Measurements from ENCODE around the gene C13orf42.
"Not testable (repeated sequence)": the region's sequence is repeated elsewhere in the genome, so short reads cannot be mapped to it uniquely, and the experiment has no call there.

The C13orf42 gene

GRCh38 chr13:51122868-51123566 lies 11.9 kb upstream of the C13orf42 start:
- DNase-seq (ENCODE audit: low read depth in 1 of 2, low spot score in 1 of 2): no peak

DNA sequence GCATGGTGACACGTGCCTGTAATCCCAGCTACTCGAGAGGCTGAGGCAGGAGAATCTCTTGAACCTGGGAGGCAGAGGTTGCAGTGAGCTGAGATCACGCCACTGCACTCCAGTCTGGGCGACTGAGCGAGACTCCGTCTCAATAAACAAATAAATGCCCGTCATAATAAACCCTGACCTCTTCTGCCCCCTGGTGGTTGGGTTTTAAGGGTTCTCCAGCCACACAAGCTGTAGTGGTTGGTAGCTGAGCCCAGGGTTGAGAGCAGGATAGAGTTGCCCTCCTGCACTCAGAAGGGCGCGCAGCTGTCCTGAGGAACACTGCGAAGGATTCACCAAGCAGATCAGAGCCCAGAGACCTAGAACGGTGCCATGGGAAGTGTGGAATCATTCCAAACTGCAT lies 9.8 kb upstream of the C13orf42 start:
- DNase-seq (ENCODE audit: low read depth in 1 of 2, low spot score in 1 of 2): not testable (repeated sequence)

- DNase-seq (ENCODE audit: low read depth in 1 of 2, low spot score in 1 of 2): no peak
Measured at GRCh38 chr13:51118809-51119431, 7.8 kb upstream of the C13orf42 start.

DNA sequence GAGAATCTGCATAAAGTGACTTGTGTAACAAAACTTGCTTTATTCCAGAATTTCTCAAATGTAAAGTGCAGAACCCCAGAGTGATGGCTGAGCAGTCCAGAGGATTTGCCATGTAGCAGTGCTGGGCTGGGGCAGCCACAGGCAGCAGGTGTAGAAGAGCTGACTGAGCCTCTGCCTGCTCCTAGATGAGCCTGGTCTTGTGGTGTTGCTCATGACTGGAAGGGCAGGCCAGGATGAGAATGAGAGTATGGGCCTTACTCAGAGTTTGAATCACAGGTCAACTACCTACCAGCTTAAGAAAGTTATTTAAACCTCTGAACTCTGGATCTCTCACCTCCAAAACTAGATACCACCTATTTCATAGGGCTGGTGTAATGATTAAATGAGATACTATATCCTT lies 2.9 kb upstream of the C13orf42 start:
- no peak for DNase-seq (ENCODE audit: low read depth in 1 of 2, low spot score in 1 of 2)

DNA sequence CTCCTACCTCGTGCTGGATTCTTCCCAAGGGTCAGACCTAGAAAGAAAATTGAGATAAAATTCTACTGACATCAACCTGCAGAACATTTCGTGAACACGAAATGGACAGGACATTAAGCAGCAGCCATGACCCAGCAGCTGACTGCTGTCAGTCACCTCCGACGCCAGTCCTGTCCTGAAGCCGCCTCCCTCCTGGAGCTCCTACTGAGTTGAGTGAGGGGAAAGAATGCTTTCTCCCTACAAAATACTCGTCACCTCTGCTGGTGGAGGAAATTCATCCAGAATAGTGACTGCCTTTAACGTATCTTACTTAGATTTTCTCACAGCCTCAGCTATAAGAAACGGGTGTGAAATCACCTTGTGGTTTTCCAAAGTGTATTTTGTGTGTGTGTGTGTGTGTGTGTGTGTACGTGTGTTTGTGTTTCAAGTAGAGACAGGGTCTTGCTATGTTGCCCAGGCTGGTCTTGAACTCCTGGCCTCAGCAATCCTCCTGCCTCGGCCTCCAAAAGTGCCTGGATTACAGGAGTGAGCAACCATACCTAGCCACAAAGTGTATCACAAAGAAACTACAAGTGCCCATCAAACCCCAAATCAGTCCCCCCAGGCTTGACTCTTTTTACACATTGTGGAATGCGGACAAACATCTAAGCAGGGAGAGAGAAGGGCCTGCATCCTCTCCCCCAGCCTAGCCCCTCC lies 2.3 kb upstream of the C13orf42 start:
- no peak for DNase-seq (ENCODE audit: low read depth in 1 of 2, low spot score in 1 of 2)

- no peak for DNase-seq (ENCODE audit: low read depth in 1 of 2, low spot score in 1 of 2)
Measured at GRCh38 chr13:51112771-51113170, 1.7 kb upstream of the C13orf42 start.

DNA sequence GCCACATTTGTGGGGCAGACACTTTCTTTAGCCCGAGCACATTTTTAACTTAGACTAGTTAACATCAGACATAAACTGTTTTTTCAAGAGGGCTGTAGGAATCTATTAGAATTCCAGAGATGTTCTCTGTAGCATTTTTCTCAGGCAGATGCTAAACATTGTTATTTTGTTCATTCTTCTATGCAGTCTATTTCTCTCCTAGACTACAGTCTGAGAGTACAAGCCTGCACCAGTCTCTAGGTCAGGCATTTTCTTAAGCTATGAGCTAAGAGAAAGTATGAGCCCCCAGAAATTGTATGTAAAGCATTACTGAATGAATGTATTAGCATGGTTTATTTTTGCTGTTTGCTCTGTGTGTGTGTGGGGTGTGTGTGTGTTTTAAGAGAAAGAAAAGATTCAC lies 923 bp upstream of the C13orf42 start:
- no peak for DNase-seq (ENCODE audit: low read depth in 1 of 2, low spot score in 1 of 2)

DNA sequence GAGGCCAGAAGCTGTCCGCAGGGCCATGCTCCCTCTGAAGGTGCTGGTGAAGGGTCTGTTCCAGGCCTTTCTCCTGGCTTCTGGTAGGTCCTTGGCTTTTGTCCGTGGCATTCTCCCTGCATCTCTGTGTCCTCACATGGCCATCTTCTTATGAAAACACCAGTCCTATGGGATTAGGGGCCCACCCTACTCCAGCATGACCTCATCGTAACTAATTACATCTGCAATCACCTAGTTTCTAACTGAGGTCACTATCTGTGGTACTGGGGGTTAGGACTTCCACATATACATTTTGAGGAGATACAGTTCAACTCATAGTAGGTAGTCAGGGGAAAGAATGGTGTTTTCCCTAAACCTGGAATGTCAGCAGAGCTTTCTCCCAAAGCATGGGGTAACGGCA lies 3.1 kb downstream of the C13orf42 start:
- DNase-seq (ENCODE audit: low read depth in 1 of 2, low spot score in 1 of 2): no peak

DNA sequence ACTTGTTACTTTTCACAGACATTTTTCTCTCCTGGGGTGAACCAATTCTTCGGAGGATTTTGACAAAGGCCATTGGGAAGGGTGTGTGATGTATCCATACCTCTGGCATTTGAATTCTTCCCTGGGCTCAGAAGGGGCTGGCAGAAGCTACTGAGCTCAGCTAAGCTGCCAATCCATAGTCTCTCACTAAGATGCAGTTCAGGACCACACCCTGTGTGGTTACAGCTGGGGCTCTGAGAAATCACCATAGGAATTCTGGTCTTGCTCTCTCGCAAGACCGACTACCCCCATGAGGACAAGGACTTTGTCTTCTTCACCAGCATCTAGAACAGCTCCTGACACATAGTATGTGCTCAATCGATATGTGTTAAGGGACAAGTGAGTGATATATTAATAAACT lies 6.0 kb downstream of the C13orf42 start:
- DNase-seq (ENCODE audit: low read depth in 1 of 2, low spot score in 1 of 2): no peak

GRCh38 chr13:51101636-51102235 lies 9.3 kb downstream of the C13orf42 start:
- DNase-seq (ENCODE audit: low read depth in 1 of 2, low spot score in 1 of 2): no peak

DNA sequence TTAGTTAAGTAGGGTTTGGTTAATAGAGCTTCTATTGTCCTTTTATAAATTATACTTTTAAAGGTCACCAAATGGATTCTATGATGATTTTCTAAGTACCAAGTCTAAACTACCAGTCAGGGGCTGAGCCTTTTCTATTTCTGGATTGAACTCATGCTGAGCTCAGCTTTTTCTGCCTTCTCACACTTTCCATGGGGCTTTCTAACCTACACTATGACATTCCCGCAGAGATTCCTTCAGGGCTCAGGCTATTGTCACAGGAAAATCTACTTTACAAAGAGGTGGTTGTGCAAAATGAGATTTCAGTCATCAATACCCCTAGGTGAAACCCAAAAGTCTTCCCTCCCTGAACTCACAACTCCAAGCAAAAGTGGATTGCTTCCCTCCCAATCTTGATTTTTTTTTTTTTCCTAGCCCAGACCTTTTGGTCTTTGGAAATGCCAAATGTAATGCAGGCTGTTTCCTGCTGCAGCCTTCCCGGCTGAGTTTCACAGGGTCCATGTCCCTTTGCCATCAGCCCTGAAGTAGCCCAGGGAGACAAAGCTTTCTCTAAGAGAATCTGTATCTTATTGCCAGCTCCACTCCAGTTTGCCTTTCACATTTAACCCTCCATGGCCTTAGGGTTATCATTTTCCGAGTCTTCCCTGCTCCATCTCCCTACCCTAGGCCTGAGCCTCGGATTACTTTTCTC lies 13.6 kb downstream of the C13orf42 start:
- no peak for DNase-seq (ENCODE audit: low read depth in 1 of 2, low spot score in 1 of 2)

DNA sequence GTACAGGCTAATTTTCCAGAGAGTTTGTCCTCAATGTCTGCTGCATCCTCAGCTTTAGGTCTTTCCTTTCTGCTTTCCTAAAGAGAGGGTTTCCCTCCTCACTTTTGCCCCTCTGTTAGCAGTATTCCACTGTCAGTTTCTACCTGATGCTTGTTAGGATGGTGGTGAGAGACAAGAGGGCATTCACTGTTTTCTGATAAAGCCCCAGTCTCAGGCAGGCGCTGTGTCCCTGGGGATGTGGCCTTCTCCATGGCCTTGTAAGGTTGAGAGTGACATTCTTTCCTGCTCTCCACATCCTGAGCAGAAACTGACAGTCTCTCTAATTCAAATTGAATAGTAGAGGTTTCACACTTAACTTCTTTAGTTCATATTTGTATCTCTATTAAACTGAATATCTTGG lies 14.9 kb downstream of the C13orf42 start:
- no peak for DNase-seq (ENCODE audit: low read depth in 1 of 2, low spot score in 1 of 2)

- no peak for DNase-seq (ENCODE audit: low read depth in 1 of 2, low spot score in 1 of 2)
Measured at GRCh38 chr13:51093574-51093973, 17.5 kb downstream of the C13orf42 start.

GRCh38 chr13:51091839-51092238 lies 19.2 kb downstream of the C13orf42 start:
- no peak for DNase-seq (ENCODE audit: low read depth in 1 of 2, low spot score in 1 of 2)

DNA sequence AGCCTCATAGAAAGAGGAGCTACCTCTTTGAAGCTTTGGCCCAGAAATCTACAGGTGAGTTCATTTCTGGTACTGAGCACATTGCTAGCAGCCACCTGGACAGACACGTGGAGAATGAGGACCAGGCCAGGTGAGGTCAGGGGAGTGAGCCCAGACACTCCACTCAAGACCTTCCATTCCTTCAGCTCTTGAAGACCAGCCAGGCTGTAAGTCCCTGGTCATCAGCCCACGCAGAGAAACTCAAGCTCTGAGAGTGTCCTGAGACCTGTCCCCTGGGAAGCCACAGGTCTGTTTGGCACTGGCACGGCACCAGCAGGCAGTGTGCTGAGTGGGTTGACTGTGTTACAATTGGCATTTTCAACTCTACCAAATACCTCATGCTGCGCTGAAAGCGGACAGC lies 27.4 kb downstream of the C13orf42 start:
- no peak for DNase-seq (ENCODE audit: low read depth in 1 of 2, low spot score in 1 of 2)

DNA sequence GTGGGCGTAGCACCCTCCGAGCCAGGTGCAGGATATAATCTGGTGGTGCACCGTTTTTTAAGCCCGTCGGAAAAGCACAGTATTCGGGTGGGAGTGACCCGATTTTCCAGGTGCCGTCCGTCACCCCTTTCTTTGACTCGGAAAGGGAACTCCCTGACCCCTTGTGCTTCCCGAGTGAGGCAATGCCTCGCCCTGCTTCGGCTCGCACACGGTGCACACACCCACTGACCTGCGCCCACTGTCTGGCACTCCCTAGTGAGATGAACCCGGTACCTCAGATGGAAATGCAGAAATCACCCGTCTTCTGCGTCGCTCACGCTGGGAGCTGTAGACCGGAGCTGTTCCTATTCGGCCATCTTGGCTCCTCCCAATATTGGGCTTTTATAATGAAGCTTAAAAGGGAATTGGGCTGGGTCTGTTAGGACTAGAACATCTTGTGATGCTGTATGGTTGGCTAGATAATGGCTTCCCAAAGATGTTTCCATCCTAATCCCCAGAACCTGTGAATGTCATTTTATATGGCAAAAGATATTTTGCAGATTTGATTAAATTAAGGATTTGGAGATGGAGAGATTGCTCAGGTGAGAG lies 30.5 kb downstream of the C13orf42 start:
- DNase-seq (ENCODE audit: low read depth in 1 of 2, low spot score in 1 of 2): not testable (repeated sequence)

- no peak for DNase-seq (ENCODE audit: low read depth in 1 of 2, low spot score in 1 of 2)
Measured at GRCh38 chr13:51071493-51071892, 39.6 kb downstream of the C13orf42 start.

DNA sequence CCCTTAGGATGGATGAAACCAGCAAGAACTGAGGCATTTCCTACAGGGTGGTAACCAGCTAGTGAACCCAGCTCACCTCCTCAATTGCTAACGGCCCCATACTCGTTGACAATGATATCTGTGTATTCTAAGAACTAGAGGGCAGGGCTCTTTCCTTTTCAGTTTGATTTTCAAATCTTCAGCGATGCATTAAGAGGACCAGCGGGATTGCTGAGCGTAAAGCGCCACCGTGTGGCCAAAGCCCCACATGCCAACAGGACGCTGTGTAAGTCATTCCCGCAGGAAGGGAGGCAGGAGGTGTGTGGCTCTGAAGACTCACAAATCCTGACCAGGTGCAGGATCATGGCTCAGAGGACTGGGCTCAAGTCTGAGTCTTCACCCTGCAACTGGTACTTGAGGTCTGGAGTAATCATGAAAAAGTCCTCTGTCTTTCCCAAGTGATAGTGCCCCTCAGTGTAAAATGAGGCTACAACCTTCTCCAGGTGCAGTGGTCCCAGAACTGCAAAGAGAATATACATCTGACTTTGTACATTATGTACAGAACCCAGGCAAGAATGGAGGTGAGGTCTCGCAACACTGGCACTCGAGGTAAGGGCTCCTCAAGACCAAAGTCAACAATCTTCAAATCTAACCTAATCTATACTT lies 40.9 kb downstream of the C13orf42 start:
- peak; percentile 61 to 65 for DNase-seq (ENCODE audit: low read depth in 1 of 2, low spot score in 1 of 2)

DNA sequence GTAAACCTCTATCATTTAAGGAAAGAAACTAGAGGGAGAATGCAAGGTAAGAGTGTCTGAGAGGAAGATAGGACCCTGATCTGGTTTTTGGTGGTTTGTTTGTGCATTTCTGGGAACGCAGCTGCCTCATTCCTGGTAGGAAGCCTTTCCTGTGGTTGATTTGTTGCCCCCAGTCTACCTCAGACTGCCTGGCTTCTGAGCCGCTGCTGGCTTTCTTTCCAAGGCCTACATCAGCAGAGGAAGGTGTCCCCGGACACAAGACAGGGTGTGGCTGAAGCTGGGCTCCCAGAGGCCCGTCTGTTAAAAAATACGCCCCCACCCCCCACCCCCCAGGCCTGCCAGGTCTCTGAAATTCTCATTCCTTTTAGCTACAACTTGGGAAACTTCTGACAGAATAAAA lies 42.6 kb downstream of the C13orf42 start:
- no peak for DNase-seq (ENCODE audit: low read depth in 1 of 2, low spot score in 1 of 2)

GRCh38 chr13:51067706-51068105 lies 43.4 kb downstream of the C13orf42 start:
- DNase-seq (ENCODE audit: low read depth in 1 of 2, low spot score in 1 of 2): no peak
